DLD1 (cell line): ENCODE measurements around the gene MAB21L3.

Experiments used
- in situ Hi-C: cut with HindIII; loops from 2 replicates; pipeline ENCODE4 v1.10.0; 2017; ENCODE audit warnings: low sequenced_read_pairs

The MAB21L3 gene

GRCh38 chr1:116110567-116111523, at the start of gene MAB21L3:
MAB21L3 (plus strand) TSS chr1:116111399; CDS start chr1:116112616, 1,217 bp downstream.
- in situ Hi-C loops = loop anchor here (25.0 kb wide), 1 partner anchor 376 kb away; no protein-coding TSS in a partner anchor

- in situ Hi-C loops = no loop called here
Observed at GRCh38 chr1:116062201-116062600, 49.0 kb upstream of the MAB21L3 start.

GRCh38 chr1:116064616-116065015, 46.6 kb upstream of the MAB21L3 start:
- in situ Hi-C loops = no loop called here

- in situ Hi-C loops = no loop called here
Observed at GRCh38 chr1:116066868-116067565, 44.2 kb upstream of the MAB21L3 start.

- in situ Hi-C loops = no loop called here
Observed at GRCh38 chr1:116067566-116067890, 43.7 kb upstream of the MAB21L3 start.

GRCh38 chr1:116075575-116075974, 35.6 kb upstream of the MAB21L3 start:
- in situ Hi-C loops = no loop called here

GRCh38 chr1:116075990-116076389, 35.2 kb upstream of the MAB21L3 start:
- in situ Hi-C loops = no loop called here

- in situ Hi-C loops = no loop called here
Observed at GRCh38 chr1:116076831-116077230, 34.4 kb upstream of the MAB21L3 start.

GRCh38 chr1:116078699-116079223, 32.4 kb upstream of the MAB21L3 start:
- in situ Hi-C loops = no loop called here

GRCh38 chr1:116087628-116088027, 23.6 kb upstream of the MAB21L3 start:
- in situ Hi-C loops = no loop called here

- in situ Hi-C loops = no loop called here
Observed at GRCh38 chr1:116089870-116090269, 21.3 kb upstream of the MAB21L3 start.

GRCh38 chr1:116091083-116091482, 20.1 kb upstream of the MAB21L3 start:
- in situ Hi-C loops = no loop called here

GRCh38 chr1:116092752-116093489, 18.3 kb upstream of the MAB21L3 start:
- in situ Hi-C loops = no loop called here

- in situ Hi-C loops = no loop called here
Observed at GRCh38 chr1:116095027-116095426, 16.2 kb upstream of the MAB21L3 start.

GRCh38 chr1:116096013-116096618, 15.1 kb upstream of the MAB21L3 start:
- in situ Hi-C loops = no loop called here

- in situ Hi-C loops = no loop called here
Observed at GRCh38 chr1:116097626-116098025, 13.6 kb upstream of the MAB21L3 start.

- in situ Hi-C loops = no loop called here
Observed at GRCh38 chr1:116099379-116099778, 11.8 kb upstream of the MAB21L3 start.

GRCh38 chr1:116099919-116100318, 11.3 kb upstream of the MAB21L3 start:
- in situ Hi-C loops = loop anchor here (25.0 kb wide), 1 partner anchor 387 kb away; no protein-coding TSS in a partner anchor

GRCh38 chr1:116104667-116105066, 6.5 kb upstream of the MAB21L3 start:
- in situ Hi-C loops = loop anchor here (25.0 kb wide), 1 partner anchor 383 kb away; no protein-coding TSS in a partner anchor

- in situ Hi-C loops = loop anchor here (25.0 kb wide), 1 partner anchor 381 kb away; no protein-coding TSS in a partner anchor
Observed at GRCh38 chr1:116105996-116106395, 5.2 kb upstream of the MAB21L3 start.
